NT2/D1 (cell line): ENCODE results near the gene PLD5.

Experiments
- DNase-seq: peaks from one replicate; pipeline ENCODE4 v3.0.0-alpha.2; 2011; ENCODE audit warnings: low read depth, low spot score
- H3K27me3 ChIP-seq: 2 replicates; pipeline ENCODE4 v1.6.0; 2011; ENCODE audit warnings: mild to moderate bottlenecking; ENCODE audit not compliant: insufficient read length, insufficient read depth
- H3K36me3 ChIP-seq: 2 replicates; pipeline ENCODE4 v1.6.1; 2011; ENCODE audit warnings: mild to moderate bottlenecking, low read length, mixed read lengths; ENCODE audit not compliant: insufficient read depth, insufficient read length
- H3K4me1 ChIP-seq: 2 replicates; pipeline ENCODE4 v1.5.1; 2011; ENCODE audit not compliant: insufficient read depth, insufficient read length
- H3K4me3 ChIP-seq: 2 replicates; pipeline ENCODE4 v1.5.1; 2011; ENCODE audit warnings: low read depth; ENCODE audit not compliant: insufficient read length
- H3K9ac ChIP-seq: 2 replicates; pipeline ENCODE4 v1.6.0; 2011; ENCODE audit warnings: low read depth; ENCODE audit not compliant: insufficient read length
- H3K9me3 ChIP-seq: 2 replicates; pipeline ENCODE4 v1.5.1; 2011; ENCODE audit warnings: mild to moderate bottlenecking, low read length; ENCODE audit not compliant: insufficient read depth
- SUZ12 ChIP-seq: IDR thresholded peaks from 2 replicates; pipeline ENCODE4 v1.6.1; 2011; ENCODE audit not compliant: insufficient read length, insufficient read depth; ENCODE audit errors: extremely low read depth
- YY1 ChIP-seq: IDR thresholded peaks from 2 replicates; pipeline ENCODE4 v1.6.1; 2011; ENCODE audit not compliant: insufficient read length, insufficient read depth
- ZNF274 ChIP-seq: IDR thresholded peaks from 2 replicates; pipeline ENCODE4 v1.6.1; 2011; ENCODE audit warnings: mild to moderate bottlenecking, low read depth, low read length

The PLD5 gene

GRCh38 chr1:242201090-242201489, 323.4 kb downstream of the PLD5 start:
- Histone ChIP-seq H3K4me1 (no peaks in the 10 kb centered on the region), H3K36me3 (no peaks in the 10 kb centered on the region), H3K9me3 (peaks cover 21% of the 10 kb centered on the region), H3K27me3 (no peaks in the 10 kb centered on the region), H3K4me3 (no peak overlapping the region), H3K9ac (no peak overlapping the region)
- no peak for DNase-seq
- no peak for TF ChIP-seq ZNF274
- no peak for TF ChIP-seq SUZ12

DNA sequence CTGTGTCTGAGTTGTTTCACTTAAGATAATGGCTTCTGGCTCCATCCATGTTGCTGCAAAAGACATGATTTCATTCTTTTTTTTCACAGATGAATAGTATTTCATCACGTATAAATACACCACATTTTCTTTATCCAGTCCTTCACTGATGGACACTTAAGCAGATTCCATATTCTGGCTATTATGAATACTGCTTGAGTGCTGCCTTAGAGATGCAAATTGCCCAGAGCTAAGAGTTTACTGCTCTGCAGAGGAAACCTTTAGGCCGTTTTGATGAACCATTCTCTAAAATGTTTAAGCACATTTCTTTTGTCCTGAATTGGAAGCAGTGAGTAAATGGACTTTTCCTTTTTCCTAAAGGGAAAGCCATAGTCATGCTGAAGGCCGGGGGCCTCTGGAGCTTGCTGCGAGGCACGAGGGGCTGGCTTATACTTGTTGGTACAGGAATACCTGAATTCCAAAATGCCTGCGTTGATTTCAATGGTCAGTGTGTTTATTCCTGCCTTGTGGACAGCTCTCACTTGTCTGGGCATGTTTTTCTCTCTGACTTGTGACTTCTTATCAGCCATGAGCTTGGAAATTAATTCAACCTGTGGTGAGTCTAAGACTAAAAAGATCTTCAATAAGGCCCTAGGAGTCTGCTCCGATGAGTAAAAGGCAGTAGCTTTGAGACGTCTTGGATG, 324.6 kb downstream of the PLD5 start:
- Histone ChIP-seq H3K4me1 (no peaks in the 10 kb centered on the region), H3K9me3 (peaks cover 21% of the 10 kb centered on the region), H3K9ac (no peak overlapping the region), H3K36me3 (no peaks in the 10 kb centered on the region), H3K27me3 (no peaks in the 10 kb centered on the region), H3K4me3 (no peak overlapping the region)
- DNase-seq, result no peak
- no peak for TF ChIP-seq SUZ12
- TF ChIP-seq YY1, result no peak
- no peak for TF ChIP-seq ZNF274

DNA sequence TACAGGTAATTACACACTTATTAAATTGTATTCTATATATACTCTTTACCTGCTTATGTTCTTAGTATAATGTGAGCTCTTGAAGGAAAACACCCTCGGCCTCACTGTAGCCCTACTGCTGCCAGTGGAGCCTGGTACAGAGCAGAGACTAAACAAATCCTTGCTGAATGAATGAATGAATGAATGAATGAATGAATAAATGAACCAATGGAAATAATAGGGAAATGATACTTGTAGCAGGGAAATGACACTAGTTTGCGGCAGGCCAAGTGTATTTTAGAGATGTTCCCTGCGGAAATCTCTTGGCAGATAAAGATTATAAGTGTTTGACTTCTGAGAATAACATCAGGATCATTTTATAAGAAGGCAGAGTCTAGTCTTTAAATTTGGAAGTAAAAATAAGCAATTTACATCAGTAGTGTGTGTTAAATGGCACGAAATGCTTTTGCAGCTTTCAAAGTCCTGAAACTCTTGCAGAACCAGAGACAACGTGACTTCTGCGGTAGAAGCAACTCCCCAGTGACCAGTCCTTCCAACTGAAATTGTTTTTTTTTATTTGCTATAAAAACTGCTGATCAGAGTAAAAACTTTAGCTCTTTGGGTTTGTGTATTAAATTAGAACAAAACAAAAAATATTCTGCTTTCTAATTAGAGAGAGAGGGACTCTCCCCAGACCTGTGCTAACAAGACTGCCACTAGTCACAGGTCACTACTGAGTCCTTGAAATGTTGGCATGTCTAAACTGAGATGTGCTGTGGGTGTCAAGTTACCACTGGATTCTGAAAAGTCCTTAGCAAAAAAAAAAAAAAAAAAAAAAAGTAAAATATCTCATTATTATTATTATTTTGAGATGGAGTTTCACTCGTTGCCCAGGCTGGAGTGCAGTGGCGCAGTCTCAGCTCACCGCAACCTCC, 326.3 kb downstream of the PLD5 start:
- H3K36me3 ChIP-seq, result no peaks in the 10 kb centered on the region
- TF ChIP-seq YY1 (no peak), SUZ12 (no peak), ZNF274 (no peak)
- H3K4me1 ChIP-seq, result no peaks in the 10 kb centered on the region
- H3K27me3 ChIP-seq, result no peaks in the 10 kb centered on the region
- H3K9ac ChIP-seq, result no peak overlapping the region
- peaks cover 21% of the 10 kb centered on the region for H3K9me3 ChIP-seq
- no peak overlapping the region for H3K4me3 ChIP-seq
- no peak for DNase-seq

- Histone ChIP-seq H3K4me3 (no peak overlapping the region), H3K36me3 (no peaks in the 10 kb centered on the region), H3K9ac (no peak overlapping the region), H3K27me3 (no peaks in the 10 kb centered on the region), H3K9me3 (peaks cover 21% of the 10 kb centered on the region), H3K4me1 (no peaks in the 10 kb centered on the region)
- TF ChIP-seq SUZ12, result no peak
- no peak for DNase-seq
Measured at GRCh38 chr1:242196914-242197313, 327.6 kb downstream of the PLD5 start.

DNA sequence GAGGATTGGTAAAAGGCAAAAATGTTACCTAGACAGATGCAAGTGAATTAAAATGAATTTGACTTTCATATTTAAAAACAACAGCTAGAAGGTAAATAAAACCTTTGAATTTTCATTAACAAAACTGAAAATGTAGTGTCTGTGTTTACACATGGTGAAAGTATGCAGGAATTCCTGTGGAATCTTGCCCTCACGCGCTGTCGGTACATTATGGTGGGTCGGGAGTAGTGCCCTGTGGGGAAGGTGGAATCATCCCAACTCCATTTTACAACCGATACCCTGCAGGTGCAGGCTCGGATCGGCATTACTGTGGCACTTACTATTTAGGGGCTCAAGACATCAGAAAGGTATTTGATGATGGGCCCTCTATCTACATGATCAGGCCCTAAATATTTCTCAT, 328.4 kb downstream of the PLD5 start:
- Histone ChIP-seq H3K9me3 (peaks cover 19% of the 10 kb centered on the region), H3K4me1 (no peaks in the 10 kb centered on the region), H3K27me3 (no peaks in the 10 kb centered on the region), H3K4me3 (no peak overlapping the region), H3K9ac (no peak overlapping the region), H3K36me3 (no peaks in the 10 kb centered on the region)
- DNase-seq, result no peak
- TF ChIP-seq YY1, result no peak
- TF ChIP-seq ZNF274, result no peak
- TF ChIP-seq SUZ12, result no peak

- H3K36me3 ChIP-seq, result no peaks in the 10 kb centered on the region
- H3K9ac ChIP-seq, result no peak overlapping the region
- H3K4me1 ChIP-seq, result no peaks in the 10 kb centered on the region
- no peaks in the 10 kb centered on the region for H3K27me3 ChIP-seq
- no peak for TF ChIP-seq ZNF274
- no peak for TF ChIP-seq SUZ12
- no peak for TF ChIP-seq YY1
- H3K9me3 ChIP-seq, result no peaks in the 10 kb centered on the region; the same call in 1 of the 2 replicates
- no peak for DNase-seq
- H3K4me3 ChIP-seq, result no peak overlapping the region
Measured at GRCh38 chr1:242189591-242189990, 334.9 kb downstream of the PLD5 start.

DNA sequence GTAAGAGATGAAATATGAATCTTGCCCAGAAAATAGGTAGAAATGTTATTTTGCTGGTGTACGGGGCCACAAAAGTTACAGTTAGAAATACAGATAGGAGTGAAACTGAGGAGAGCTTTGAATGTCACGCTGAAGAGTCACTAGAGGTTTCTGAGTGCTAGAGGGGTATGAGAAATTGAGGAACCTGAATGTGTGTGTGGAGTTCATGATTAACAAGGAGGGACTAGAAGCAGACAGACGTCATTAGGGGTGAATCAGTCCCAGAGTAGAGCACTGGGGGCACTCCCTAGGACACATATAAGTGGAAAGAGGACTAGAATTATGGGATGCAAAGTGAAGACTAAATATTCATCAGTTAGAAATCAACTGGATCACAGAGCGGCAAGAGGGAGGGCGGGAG, 336.7 kb downstream of the PLD5 start:
- TF ChIP-seq ZNF274 (no peak), SUZ12 (no peak), YY1 (no peak)
- H3K36me3 ChIP-seq, result no peaks in the 10 kb centered on the region
- H3K4me3 ChIP-seq, result no peak overlapping the region
- H3K27me3 ChIP-seq, result no peaks in the 10 kb centered on the region
- no peaks in the 10 kb centered on the region for H3K9me3 ChIP-seq
- DNase-seq, result no peak
- no peak overlapping the region for H3K9ac ChIP-seq
- no peaks in the 10 kb centered on the region for H3K4me1 ChIP-seq
